ENCODE measurements around the gene FASN.

FASN gene

GRCh38 chr17:82117139-82118090 lies 19.4 kb upstream of the FASN start:
- DNase-seq: no peak

DNA sequence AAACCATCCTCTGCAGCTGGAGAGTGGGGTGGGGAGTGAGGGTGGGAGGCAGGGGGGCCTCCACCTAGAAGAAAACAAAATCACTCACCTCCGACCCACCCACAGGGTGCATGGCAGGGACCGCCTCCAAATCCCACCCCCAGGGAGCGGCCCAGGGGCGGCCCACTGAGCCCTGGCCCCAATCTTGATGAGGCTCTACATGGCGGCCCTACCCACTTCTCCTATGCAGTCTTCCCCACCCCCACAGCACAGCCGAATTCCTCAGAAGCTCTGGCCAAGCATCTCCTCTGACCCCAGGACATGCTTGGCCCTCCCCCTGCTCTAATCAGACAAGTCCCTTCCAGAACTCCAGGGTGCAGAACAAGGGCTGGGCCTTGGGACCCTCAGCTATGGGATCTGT lies 18.2 kb upstream of the FASN start:
- DNase-seq: no peak

GRCh38 chr17:82114872-82115271 lies 16.8 kb upstream of the FASN start:
- no peak for DNase-seq

- DNase-seq: no peak
Measured at GRCh38 chr17:82114447-82114846, 16.4 kb upstream of the FASN start.

- DNase-seq: no peak
Measured at GRCh38 chr17:82113941-82114340, 15.9 kb upstream of the FASN start.

GRCh38 chr17:82113422-82113821 lies 15.4 kb upstream of the FASN start:
- no peak for DNase-seq

GRCh38 chr17:82112914-82113311 lies 14.9 kb upstream of the FASN start:
- no peak for DNase-seq

DNA sequence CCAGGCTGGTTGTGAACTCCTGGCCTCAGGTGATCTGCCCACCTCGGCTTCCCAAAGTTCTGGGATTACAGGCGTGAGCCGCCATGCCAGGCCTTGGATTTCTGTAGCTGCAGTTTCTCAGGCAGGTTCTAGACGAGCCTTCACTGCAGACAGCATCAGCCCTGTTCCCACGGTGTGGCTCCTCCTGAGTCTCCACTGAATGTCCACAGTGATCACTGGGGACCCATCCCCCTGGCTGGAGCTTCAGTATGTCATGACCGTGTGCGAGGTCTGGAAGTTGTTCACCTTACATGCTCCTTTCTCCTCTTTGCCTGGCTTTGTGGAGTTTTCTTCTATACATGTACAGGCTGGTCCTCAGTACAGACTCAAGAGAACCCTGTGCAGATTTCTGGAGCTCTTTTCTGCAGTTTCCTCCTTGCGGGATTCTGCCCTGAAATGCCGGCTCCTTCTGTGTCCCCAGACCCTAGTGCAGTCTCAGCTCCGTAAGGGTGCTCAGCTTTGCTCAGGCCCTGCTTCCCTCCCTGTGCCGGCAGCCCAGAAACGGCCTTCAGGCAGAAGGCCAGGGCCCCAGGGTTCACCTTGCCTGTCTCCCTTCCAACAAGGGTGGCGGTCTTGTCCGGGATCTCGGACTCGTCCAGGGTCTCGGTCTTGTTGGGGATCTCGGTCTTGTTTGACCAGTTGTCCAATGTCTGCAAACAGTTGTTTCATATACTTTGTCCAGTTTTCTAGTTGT lies 14.3 kb upstream of the FASN start:
- DNase-seq: no peak

GRCh38 chr17:82110298-82110697 lies 12.3 kb upstream of the FASN start:
- DNase-seq: no peak

DNA sequence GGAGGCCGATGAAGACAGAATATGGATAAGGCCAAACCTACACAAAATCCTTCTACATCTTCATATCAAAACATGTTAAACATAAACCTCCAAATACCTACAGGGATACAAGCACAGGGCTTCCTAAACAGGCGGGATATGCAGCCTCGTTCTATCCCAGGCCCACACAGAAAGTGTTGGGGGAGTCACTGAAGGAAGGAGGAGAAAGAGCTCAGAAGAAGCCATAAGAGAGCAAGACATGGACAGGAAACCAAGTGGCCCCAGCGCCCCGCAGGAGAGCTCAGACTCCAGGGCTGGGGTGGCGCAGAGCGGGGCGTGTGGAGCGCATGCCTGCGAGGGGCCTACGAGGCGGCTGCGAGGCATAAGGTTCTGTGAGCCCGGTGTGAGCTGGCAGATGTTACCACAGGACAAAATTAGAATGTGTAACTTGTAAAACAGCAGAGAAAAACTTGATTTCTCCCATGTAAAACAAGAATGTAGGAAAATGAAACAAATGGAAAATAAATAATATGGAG lies 11.0 kb upstream of the FASN start:
- DNase-seq: no peak

- DNase-seq: no peak
Measured at GRCh38 chr17:82108496-82108945, 10.5 kb upstream of the FASN start.

GRCh38 chr17:82108038-82108437 lies 10.0 kb upstream of the FASN start:
- DNase-seq: no peak

- DNase-seq: no peak
Measured at GRCh38 chr17:82107341-82107860, 9.4 kb upstream of the FASN start.

- no peak for DNase-seq
Measured at GRCh38 chr17:82106688-82107305, 8.8 kb upstream of the FASN start.

DNA sequence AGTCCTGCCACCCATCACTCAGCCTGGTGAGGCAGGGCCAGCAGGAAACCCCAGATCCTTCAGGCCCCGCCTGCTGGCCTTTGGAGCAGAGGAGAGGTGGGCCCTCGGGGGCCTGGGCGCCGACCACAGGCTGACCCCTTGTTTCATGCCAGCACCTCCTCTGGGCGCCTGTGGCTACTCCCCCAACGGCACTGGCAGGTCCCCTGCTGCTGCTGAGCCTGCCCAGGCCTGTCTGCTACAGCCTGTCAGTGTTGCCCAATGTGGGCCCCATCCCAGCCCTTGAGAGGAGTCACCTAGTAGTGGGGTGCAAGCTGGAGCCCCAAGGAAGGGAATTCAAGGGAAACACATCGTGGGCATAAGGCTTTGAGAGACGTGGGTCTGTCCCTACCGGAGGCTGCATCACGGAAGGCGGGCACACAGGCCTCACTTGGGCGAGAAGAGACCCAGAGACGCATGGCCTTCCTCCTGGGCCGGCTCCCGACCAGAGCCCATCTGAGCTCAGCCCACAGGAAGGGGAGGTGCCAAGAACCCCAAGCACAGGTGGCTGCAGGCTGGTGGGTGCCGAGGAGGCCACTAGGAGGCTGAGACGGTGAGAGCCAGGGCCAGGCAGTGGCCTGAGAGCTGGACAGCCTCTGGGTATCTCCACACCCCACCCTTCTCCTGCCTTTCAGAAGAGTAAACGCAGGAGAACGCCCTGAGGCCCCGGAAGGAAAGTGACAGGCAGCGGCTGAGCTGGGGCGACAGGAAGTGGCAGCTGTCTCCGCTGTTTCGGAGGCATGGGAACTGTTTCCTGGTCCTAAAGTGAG lies 8.0 kb upstream of the FASN start:
- peak; percentile 72 for DNase-seq

DNA sequence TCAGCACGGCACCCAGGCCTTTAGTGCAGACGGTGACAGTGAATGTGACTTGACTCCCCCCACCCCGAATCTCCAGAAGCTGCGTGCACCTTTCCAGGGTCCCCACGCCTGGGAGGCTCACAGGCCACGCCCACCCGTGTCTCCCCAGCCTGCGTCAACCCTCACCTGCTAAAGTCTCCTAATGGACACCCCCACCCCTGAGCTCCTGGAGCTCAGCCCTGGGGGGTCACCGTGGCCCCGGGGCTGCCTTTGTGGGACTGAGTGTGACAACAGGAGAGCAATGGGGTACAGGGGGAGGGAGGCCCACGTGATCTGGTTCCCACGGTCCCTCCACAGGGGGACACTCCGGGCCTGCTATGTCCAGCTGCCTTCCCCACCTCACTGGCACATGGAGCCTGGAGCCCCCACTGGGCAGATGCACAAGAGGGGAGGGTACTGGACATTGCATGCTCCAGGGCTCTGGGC lies 7.4 kb upstream of the FASN start:
- DNase-seq: no peak

DNA sequence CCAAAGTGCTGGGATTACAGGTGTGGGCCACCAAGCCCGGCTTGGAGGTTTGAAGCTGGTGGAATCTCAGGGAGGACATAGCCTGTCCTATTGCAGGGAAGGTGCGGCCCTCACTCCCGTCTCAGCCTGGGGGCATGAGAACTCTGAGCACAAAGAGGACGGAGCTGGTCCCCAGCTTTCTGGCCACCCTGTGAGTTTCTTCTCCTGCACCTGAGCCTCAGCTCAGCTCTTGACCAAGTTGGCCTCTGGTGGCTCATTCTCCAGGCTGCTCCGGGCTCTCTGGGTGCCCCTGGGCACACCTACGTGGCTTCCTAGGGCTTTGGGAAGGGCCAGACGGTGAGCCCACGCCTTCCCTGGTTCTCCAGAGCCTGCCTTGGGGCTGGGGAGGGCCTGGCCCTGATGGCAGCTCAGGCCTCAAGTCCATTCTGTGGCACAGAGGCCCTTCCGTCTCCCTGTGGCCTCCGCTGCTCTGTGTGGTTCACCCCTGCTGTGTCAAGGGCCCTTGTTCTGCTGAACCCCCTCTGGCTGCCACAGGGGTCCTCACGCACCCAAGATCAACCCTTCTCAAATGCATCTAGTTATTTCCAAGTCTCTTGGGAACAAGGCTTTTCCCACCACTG lies 6.9 kb upstream of the FASN start:
- DNase-seq: no peak

DNA sequence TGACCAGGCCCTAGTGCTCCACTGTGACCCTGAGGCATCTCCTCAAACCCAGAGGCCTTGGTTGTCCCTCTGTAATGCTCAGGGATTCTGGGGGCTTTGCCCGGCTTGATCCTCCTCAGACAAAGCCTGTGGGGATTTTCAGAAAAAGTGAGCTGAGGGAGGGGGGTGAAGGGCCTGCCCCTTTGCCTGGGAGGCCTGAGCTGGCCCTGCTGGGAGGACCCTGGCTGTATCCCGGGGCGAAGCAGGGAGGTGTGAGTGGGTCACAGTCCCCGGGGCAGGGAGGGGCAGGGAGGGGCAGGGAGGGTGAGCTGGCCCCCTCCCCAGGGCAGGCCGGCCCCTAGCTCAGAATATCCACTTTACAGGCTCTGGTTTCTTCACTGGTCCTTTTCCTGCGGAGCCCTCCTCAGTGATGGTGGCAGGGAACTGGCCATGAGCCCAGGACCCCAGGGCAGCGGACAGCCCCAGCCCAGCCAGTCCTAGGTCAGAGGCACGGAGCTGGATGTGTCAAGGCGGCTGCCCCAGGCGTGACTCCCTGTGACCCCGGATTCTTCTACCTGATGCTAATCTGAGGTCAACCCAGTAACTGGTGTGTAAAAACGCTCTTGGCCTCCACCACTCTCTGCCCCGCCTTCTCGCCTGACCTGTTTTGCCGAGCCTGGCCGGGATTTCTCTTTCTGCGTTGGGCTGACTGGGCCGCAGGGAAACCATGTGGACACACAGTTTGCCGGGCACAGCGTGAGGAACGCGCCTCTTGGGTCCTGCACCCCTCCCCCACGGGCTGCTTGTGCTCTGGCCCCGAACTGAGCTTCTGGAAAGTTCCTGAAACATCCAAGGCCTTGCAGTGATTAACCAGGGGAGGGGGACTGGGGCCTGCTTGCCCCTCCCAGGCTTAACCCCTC lies 5.8 kb upstream of the FASN start:
- no peak for DNase-seq

- DNase-seq: no peak
Measured at GRCh38 chr17:82101767-82102679, 4.0 kb upstream of the FASN start.

Measured in activated CD4-positive, CD25-positive, alpha-beta regulatory T cell treated with anti-CD3 and anti-CD28 coated beads, Interleukin-2, amount 50 U/mL, for 72 hours (primary cell).